HepG2 (cell line): ENCODE data around the gene SCIN. TPM values are rescaled to one million over a fixed set of nuclear protein-coding genes. Genes with fewer than 3 reads are reported as not detected.
"Not testable (repeated sequence)": the region's sequence is repeated elsewhere in the genome, so short reads cannot be mapped to it uniquely, and the experiment has no call there.

ENCODE experiments used
- ATAC-seq: fragments of 200-7000 bp; cut with Tn5 transposase; 3 replicates; pipeline ENCODE4 v1.9.1; 2020; ENCODE audit warnings: mild to moderate bottlenecking, moderate library complexity
- BruUV-seq: library from RNA; stranded (reverse); fragments of 400-500 nt; replicated peaks from 2 replicates; lab custom pipeline; 2021; lab: Mats Ljungman, UMichigan
- CTCF ChIA-PET: fragments of 300-600 bp; formaldehyde crosslinking; extraction: SDS; loops from one replicate; lab custom pipeline; 2021; ENCODE audit warnings: low total read pairs, inconsistent platforms, low intra/inter-chr PET ratio; lab: Yijun Ruan, JAX
- POLR2A ChIA-PET: fragments of 350-600 bp; sonication (Branson Sonifier 250); formaldehyde crosslinking; loops from one replicate; lab custom pipeline; 2020; ENCODE audit warnings: antibody characterized with exemption, inconsistent platforms; lab: Yijun Ruan, JAX
- DNase-seq: peaks from one replicate; pipeline ENCODE4 v3.0.0-alpha.2; 2015; ENCODE audit warnings: low spot score
- FAIRE-seq: peaks from 3 replicates; lab custom pipeline; 2011; peaks lifted over from hg19 to GRCh38; lab: Jason Lieb, UNC
- H2AFZ ChIP-seq: one replicate; pipeline ENCODE4 v1.6.1; 2011; ENCODE audit warnings: low read length, inconsistent platforms
- H3K27ac ChIP-seq: fragments of 300-600 bp; 3 replicates; pipeline ENCODE4 v1.8.0; 2011; ENCODE audit warnings: mixed run types, mild to moderate bottlenecking, mixed read lengths, low read length, inconsistent platforms; ENCODE audit not compliant: insufficient read depth; ENCODE audit errors: extremely low read length
- H3K27me3 ChIP-seq, 2 experiments: fragments of 200-600 bp in 1 of 2; 2 replicates in 1 of 2; 3 replicates in 1 of 2; pipeline versions ENCODE4 v1.6.0 to v1.8.0; 2011; ENCODE audit warnings: low read length in 2 of 2, mild to moderate bottlenecking in 2 of 2, moderate library complexity in 2 of 2, inconsistent platforms in 1 of 2; ENCODE audit not compliant: insufficient read depth in 2 of 2, control insufficient read depth in 1 of 2
- H3K36me3 ChIP-seq, 2 experiments: fragments of 200-600 bp in 1 of 2; replicated peaks in 1 of 2; 2 replicates in 1 of 2; 3 replicates in 1 of 2; pipeline versions ENCODE4 v1.5.1 to v1.8.0; 2011; ENCODE audit warnings: low read length in 2 of 2, inconsistent platforms in 1 of 2; ENCODE audit not compliant: insufficient read depth in 2 of 2, control insufficient read depth in 1 of 2
- H3K4me1 ChIP-seq: 2 replicates; pipeline ENCODE4 v1.5.1; 2012; ENCODE audit warnings: low read length, inconsistent platforms; ENCODE audit not compliant: insufficient read depth
- H3K4me2 ChIP-seq: 2 replicates; pipeline ENCODE4 v1.6.0; 2011; ENCODE audit warnings: low read depth, low read length, inconsistent platforms
- H3K4me3 ChIP-seq, 3 experiments: fragments of 200-600 bp in 1 of 3; sonication (generic), shearing (Covaris generic) in 1 of 3; replicated peaks in 1 of 3; 2 replicates each; pipeline ENCODE4 v1.5.1; 2011 to 2016; ENCODE audit warnings: low read length in 3 of 3, inconsistent platforms in 2 of 3, low read depth in 2 of 3, mild to moderate bottlenecking in 2 of 3, control low read depth in 1 of 3, mixed read lengths in 1 of 3; ENCODE audit not compliant: insufficient read depth in 1 of 3
- H3K79me2 ChIP-seq: one replicate; pipeline ENCODE4 v1.6.1; 2011; ENCODE audit warnings: low read length, inconsistent platforms; ENCODE audit not compliant: insufficient read depth
- H3K9ac ChIP-seq: 2 replicates; pipeline ENCODE4 v1.6.0; 2011; ENCODE audit warnings: mild to moderate bottlenecking, low read depth, low read length, inconsistent platforms; ENCODE audit not compliant: insufficient read depth
- H3K9me3 ChIP-seq: 2 replicates; pipeline ENCODE4 v1.5.1; 2012; ENCODE audit warnings: mild to moderate bottlenecking, low read length
- H4K20me1 ChIP-seq: 2 replicates; pipeline ENCODE4 v1.6.0; 2011; ENCODE audit warnings: inconsistent platforms, mild to moderate bottlenecking, low read length, moderate library complexity; ENCODE audit not compliant: insufficient read depth
- CAMTA2 ChIP-seq: sonication (generic); formaldehyde crosslinking; IDR thresholded peaks from 2 replicates; pipeline ENCODE4 v1.4.0; 2020; ENCODE audit warnings: mild to moderate bottlenecking, missing genetic modification reagents, borderline replicate concordance
- CREB3 ChIP-seq: sonication (generic); formaldehyde crosslinking; IDR thresholded peaks from 2 replicates; pipeline ENCODE4 v1.5.0; 2020; ENCODE audit warnings: missing genetic modification reagents
- MTA1 ChIP-seq: sonication (generic); formaldehyde crosslinking; IDR thresholded peaks from 2 replicates; pipeline ENCODE4 v1.4.0; 2020; ENCODE audit warnings: missing genetic modification reagents, mild to moderate bottlenecking, borderline replicate concordance
- RERE ChIP-seq: IDR thresholded peaks from 2 replicates; pipeline ENCODE4 v1.6.1; 2016; ENCODE audit warnings: low read depth, missing genetic modification reagents, missing compliant biosample characterization
- SIN3A ChIP-seq: IDR thresholded peaks from 2 replicates; pipeline ENCODE4 v1.6.1; 2011; ENCODE audit warnings: low read depth, mild to moderate bottlenecking, control low read depth, low read length, borderline replicate concordance
- ZC3H13 ChIP-seq: sonication (generic); formaldehyde crosslinking; IDR thresholded peaks from 2 replicates; pipeline ENCODE4 v1.8.1; 2023; ENCODE audit warnings: mild to moderate bottlenecking, missing genetic modification reagents, moderate library complexity
- ZNF24 ChIP-seq: fragments of 450-650 bp; IDR thresholded peaks from 2 replicates; pipeline ENCODE4 v1.6.1; 2017; ENCODE audit warnings: antibody characterized with exemption, mild to moderate bottlenecking
- ZNF326 ChIP-seq: sonication (generic); formaldehyde crosslinking; IDR thresholded peaks from 2 replicates; pipeline ENCODE4 v1.4.0; 2020; ENCODE audit warnings: missing genetic modification reagents, borderline replicate concordance
- ZNF616 ChIP-seq: sonication (generic); formaldehyde crosslinking; IDR thresholded peaks from 2 replicates; pipeline ENCODE4 v1.5.0; 2020; ENCODE audit warnings: low read depth, mild to moderate bottlenecking, missing genetic modification reagents
- WGBS: methylation state at CpG from one replicate; pipeline ENCODE4 v1.1.6; 2017; ENCODE audit warnings: low lambda C conversion rate; 5-methylcytosine and 5-hydroxymethylcytosine counted together
- in situ Hi-C: cut with HindIII; loops from 2 replicates; pipeline ENCODE4 v1.10.0; 2017; ENCODE audit warnings: low pct_unique_long_range_greater_than_20kb; ENCODE audit not compliant: extremely low pct_ligation_motif_present
- intact Hi-C: fragments of 100-400 bp; cut with micrococcal nuclease; formaldehyde crosslinking; loops from one replicate; pipeline ENCODE4 v1.10.0; 2022; ENCODE audit not compliant: unreplicated experiment
- polyA plus RNA-seq, 8 experiments: library from polyadenylated mRNA; depleted of rRNA in 3 of 8; stranded (reverse) in 7 of 8; unstranded in 1 of 8; fragments of >200 nt; fragmentation: Illumina TruSeq in 4 of 8; extraction: Trizol in 4 of 8; gene quantifications; 2 replicates each; pipeline versions ENCODE4 v1.2.1 to v1.2.3, GENCODE V29; 2011 to 2016; ENCODE audit warnings: low read depth in 4 of 8, missing spikeins in 1 of 8, mixed read lengths in 1 of 8; ENCODE audit not compliant: insufficient read depth in 1 of 8
- total RNA-seq, 5 experiments: library from RNA; depleted of rRNA; stranded (reverse); fragments of >200 nt; fragmentation: Illumina TruSeq; extraction: Trizol; gene quantifications; 2 replicates each; pipeline ENCODE4 v1.2.3, GENCODE V29; 2016; ENCODE audit warnings: low read depth in 1 of 5

The SCIN gene
- total and polyA plus RNA-seq, 2 of the 13 experiments (the other 11 are each of a cell fraction or from before 2014, with no cell fraction given): not detected

GRCh38 chr7:12670743-12671520, 100.4 kb downstream of the SCIN start:
- no peaks in the 10 kb centered on the region for H3K27me3 ChIP-seq
- no TSS peak for BruUV-seq
- no peak overlapping the region for H3K4me2 ChIP-seq
- ChIA-PET POLR2A (interaction anchor here (1.4 kb wide), 1 partner anchor 16 kb away, joined by 6 read pairs; the partner anchor contains the start of gene ARL4A), CTCF (no interaction called here)
- no peaks in the 10 kb centered on the region for H4K20me1 ChIP-seq
- no peaks in the 10 kb centered on the region for H3K36me3 ChIP-seq
- peaks cover 21% of the 10 kb centered on the region for H3K4me1 ChIP-seq
- no peak for TF ChIP-seq MTA1 (CRISPR knock-in tag)
- TF ChIP-seq ZNF326: no peak
- TF ChIP-seq SIN3A: no peak
- TF ChIP-seq ZNF616 (CRISPR knock-in tag): no peak
- TF ChIP-seq ZNF24: no peak
- TF ChIP-seq CREB3 (CRISPR knock-in tag): no peak
- no peak for TF ChIP-seq ZC3H13 (CRISPR knock-in tag)
- no peak for TF ChIP-seq RERE (CRISPR knock-in tag)
- TF ChIP-seq CAMTA2 (CRISPR knock-in tag): no peak
- no peak overlapping the region for H2AFZ ChIP-seq
- DNase-seq (no peak), ATAC-seq (no peak), FAIRE-seq (no peak)
- H3K79me2 ChIP-seq: no peaks in the 10 kb centered on the region
- WGBS: 86% methylated on average over 6 of the region's 6 CpGs
- no peak overlapping the region for H3K4me3 ChIP-seq
- intact Hi-C loops: loop anchor here (2.0 kb wide), 1 partner anchor 30 kb away; no protein-coding TSS in a partner anchor
- in situ Hi-C loops: no loop called here
- H3K27ac ChIP-seq: no peak overlapping the region
- no peaks in the 10 kb centered on the region for H3K9me3 ChIP-seq
- no peak overlapping the region for H3K9ac ChIP-seq

GRCh38 chr7:12673436-12673835, 102.9 kb downstream of the SCIN start:
- intact Hi-C loops, H3K27ac ChIP-seq, H3K36me3 ChIP-seq, DNase-seq, H4K20me1 ChIP-seq, H3K4me2 ChIP-seq, H3K9ac ChIP-seq, H3K9me3 ChIP-seq, in situ Hi-C loops, H3K27me3 ChIP-seq, H3K4me3 ChIP-seq, POLR2A ChIA-PET, H2AFZ ChIP-seq, FAIRE-seq, ATAC-seq, H3K79me2 ChIP-seq, BruUV-seq, CTCF ChIA-PET: not testable (repeated sequence)
- WGBS: 91% methylated on average over 7 of the region's 7 CpGs
- H3K4me1 ChIP-seq: peaks cover 21% of the 10 kb centered on the region
